GM18868 (cell line): Measurements from ENCODE around the gene LINGO1.

ENCODE experiments used
- ATAC-seq: cut with Tn5 transposase; IDR thresholded peaks from one replicate; pipeline ENCODE4 v1.9.1; 2021; ENCODE audit warnings: mild to moderate bottlenecking, moderate library complexity; ENCODE audit not compliant: unreplicated experiment

LINGO1 gene

GRCh38 chr15:77597804-77598453 lies 34.8 kb downstream of the LINGO1 start:
- no peak for ATAC-seq

- no peak for ATAC-seq
Measured at GRCh38 chr15:77596821-77597803, 35.6 kb downstream of the LINGO1 start.

- ATAC-seq: no peak
Measured at GRCh38 chr15:77595231-77595630, 37.5 kb downstream of the LINGO1 start.

GRCh38 chr15:77592758-77593157 lies 40.0 kb downstream of the LINGO1 start:
- no peak for ATAC-seq

- no peak for ATAC-seq
Measured at GRCh38 chr15:77591968-77592613, 40.6 kb downstream of the LINGO1 start.

- no peak for ATAC-seq
Measured at GRCh38 chr15:77589839-77590238, 42.9 kb downstream of the LINGO1 start.

- ATAC-seq: no peak
Measured at GRCh38 chr15:77588126-77588525, 44.6 kb downstream of the LINGO1 start.

- ATAC-seq: no peak
Measured at GRCh38 chr15:77584691-77585090, 48.0 kb downstream of the LINGO1 start.

- no peak for ATAC-seq
Measured at GRCh38 chr15:77584201-77584600, 48.5 kb downstream of the LINGO1 start.

- no peak for ATAC-seq
Measured at GRCh38 chr15:77582763-77583162, 49.9 kb downstream of the LINGO1 start.

- no peak for ATAC-seq
Measured at GRCh38 chr15:77581896-77582569, 50.7 kb downstream of the LINGO1 start.

- ATAC-seq: no peak
Measured at GRCh38 chr15:77580996-77581682, 51.6 kb downstream of the LINGO1 start.

- no peak for ATAC-seq
Measured at GRCh38 chr15:77579498-77580188, 53.1 kb downstream of the LINGO1 start.

GRCh38 chr15:77578641-77579372 lies 53.9 kb downstream of the LINGO1 start:
- ATAC-seq: no peak

GRCh38 chr15:77577366-77577950 lies 55.3 kb downstream of the LINGO1 start:
- ATAC-seq: no peak

GRCh38 chr15:77576538-77576937 lies 56.2 kb downstream of the LINGO1 start:
- ATAC-seq: no peak

- no peak for ATAC-seq
Measured at GRCh38 chr15:77575203-77575934, 57.3 kb downstream of the LINGO1 start.
